MCF 10A (cell line): ENCODE results near the gene RBM47. TPM values are rescaled to one million over a fixed set of nuclear protein-coding genes. Genes with fewer than 3 reads are reported as not detected.

ENCODE experiments used
- BruUV-seq: library from RNA; stranded (reverse); fragments of 400-500 nt; replicated peaks from 2 replicates; lab custom pipeline; 2021; lab: Mats Ljungman, UMichigan
- CTCF ChIA-PET: fragments of 300-600 bp; sonication (Branson Sonifier 250); formaldehyde crosslinking; extraction: SDS; loops from one replicate; lab custom pipeline; 2021; ENCODE audit warnings: antibody characterized with exemption, inconsistent platforms; lab: Yijun Ruan, JAX
- POLR2A ChIA-PET: fragments of 300-600, 350-650 bp; sonication (Branson Sonifier 250); formaldehyde crosslinking; extraction: SDS; loops from one replicate; lab custom pipeline; 2020; ENCODE audit warnings: antibody characterized with exemption, inconsistent platforms; lab: Yijun Ruan, JAX
- DNase-seq: peaks from one replicate; pipeline ENCODE4 v3.0.0-alpha.2; 2018; ENCODE audit not compliant: unreplicated experiment
- H3K27ac Mint-ChIP-seq: one replicate; pipeline ENCODE4 v1.8.0; 2022; ENCODE audit warnings: mild to moderate bottlenecking, low read depth, mixed read lengths; ENCODE audit not compliant: unreplicated experiment
- H3K27me3 Mint-ChIP-seq: one replicate; pipeline ENCODE4 v1.8.0; 2022; ENCODE audit warnings: mixed read lengths; ENCODE audit not compliant: insufficient read depth, unreplicated experiment
- H3K36me3 Mint-ChIP-seq: one replicate; pipeline ENCODE4 v1.8.0; 2022; ENCODE audit warnings: mild to moderate bottlenecking, moderate library complexity, mixed read lengths; ENCODE audit not compliant: insufficient read depth, unreplicated experiment
- H3K4me1 Mint-ChIP-seq: one replicate; pipeline ENCODE4 v1.8.0; 2022; ENCODE audit warnings: mixed read lengths; ENCODE audit not compliant: insufficient read depth, unreplicated experiment
- H3K4me3 Mint-ChIP-seq: one replicate; pipeline ENCODE4 v1.8.0; 2022; ENCODE audit warnings: mild to moderate bottlenecking, moderate library complexity, mixed read lengths; ENCODE audit not compliant: unreplicated experiment
- H3K9me3 Mint-ChIP-seq: one replicate; pipeline ENCODE4 v1.8.0; 2022; ENCODE audit warnings: mixed read lengths; ENCODE audit not compliant: unreplicated experiment
- CTCF ChIP-seq: fragments of 200-600 bp; IDR thresholded peaks from one replicate; pipeline ENCODE4 v1.8.0; 2022; ENCODE audit warnings: antibody characterized with exemption, mild to moderate bottlenecking; ENCODE audit not compliant: unreplicated experiment
- intact Hi-C: fragments of 100-400 bp; cut with micrococcal nuclease; formaldehyde crosslinking; loops from 2 replicates; pipeline ENCODE4 v1.14.1; 2022
- total RNA-seq: library from RNA; stranded (reverse); gene quantifications from 2 replicates; pipeline ENCODE4 v1.2.3, GENCODE V29; 2022

RBM47 gene
- total RNA-seq, 1 experiment from 2014 or later: 1.8 TPM

GRCh38 chr4:40587351-40587750, 42.3 kb downstream of the RBM47 start:
- intact Hi-C loops: no loop called here
- DNase-seq: no peak
- no peaks in the 10 kb centered on the region for H3K27me3 Mint-ChIP-seq
- peaks cover 6% of the 10 kb centered on the region for H3K9me3 Mint-ChIP-seq
- H3K4me3 Mint-ChIP-seq: no peak overlapping the region
- no peak for TF ChIP-seq CTCF
- no peaks in the 10 kb centered on the region for H3K36me3 Mint-ChIP-seq
- peak overlapping the region; percentile 47 for H3K27ac Mint-ChIP-seq
- H3K4me1 Mint-ChIP-seq: peaks cover 30% of the 10 kb centered on the region
- BruUV-seq: no TSS peak
- ChIA-PET CTCF (no interaction called here), POLR2A (no interaction called here)

GRCh38 chr4:40586729-40587128, 42.9 kb downstream of the RBM47 start:
- H3K9me3 Mint-ChIP-seq: peaks cover 6% of the 10 kb centered on the region
- DNase-seq: no peak
- TF ChIP-seq CTCF: no peak
- ChIA-PET CTCF (no interaction called here), POLR2A (no interaction called here)
- H3K27ac Mint-ChIP-seq: peak overlapping the region; percentile 47
- intact Hi-C loops: no loop called here
- no TSS peak for BruUV-seq
- H3K27me3 Mint-ChIP-seq: no peaks in the 10 kb centered on the region
- H3K4me1 Mint-ChIP-seq: peaks cover 30% of the 10 kb centered on the region
- no peaks in the 10 kb centered on the region for H3K36me3 Mint-ChIP-seq
- no peak overlapping the region for H3K4me3 Mint-ChIP-seq

GRCh38 chr4:40586034-40586433, 43.6 kb downstream of the RBM47 start:
- H3K27ac Mint-ChIP-seq: peak overlapping the region; percentile 32
- H3K4me1 Mint-ChIP-seq: peaks cover 30% of the 10 kb centered on the region
- no peaks in the 10 kb centered on the region for H3K36me3 Mint-ChIP-seq
- POLR2A ChIA-PET: no interaction called here
- no peak overlapping the region for H3K4me3 Mint-ChIP-seq
- peak; percentile 38 for DNase-seq
- TF ChIP-seq CTCF: no peak
- CTCF ChIA-PET: no interaction called here
- intact Hi-C loops: no loop called here
- peaks cover 6% of the 10 kb centered on the region for H3K9me3 Mint-ChIP-seq
- no TSS peak for BruUV-seq
- H3K27me3 Mint-ChIP-seq: no peaks in the 10 kb centered on the region

- Mint-ChIP-seq H3K27me3 (no peaks in the 10 kb centered on the region), H3K36me3 (no peaks in the 10 kb centered on the region), H3K27ac (no peak overlapping the region), H3K4me3 (no peak overlapping the region), H3K9me3 (peaks cover 6% of the 10 kb centered on the region), H3K4me1 (peaks cover 30% of the 10 kb centered on the region)
- DNase-seq: no peak
- CTCF ChIA-PET: interaction anchor here (0.6 kb wide), 1 partner anchor 10 kb away, joined by 4 read pairs; no protein-coding TSS in a partner anchor
- TF ChIP-seq CTCF: no peak
- POLR2A ChIA-PET: interaction anchor here (0.7 kb wide), 1 partner anchor 1625 kb away, joined by 3 read pairs; no protein-coding TSS in a partner anchor
- BruUV-seq: no TSS peak
- intact Hi-C loops: no loop called here
These were observed 44.4 kb downstream of the RBM47 start for GRCh38 chr4:40585201-40585799.
